HG03064 (cell line): ENCODE measurements around the gene TNNI2.
"Not testable (repeated sequence)": the region's sequence is repeated elsewhere in the genome, so short reads cannot be mapped to it uniquely, and the experiment has no call there.

Source experiments
- ATAC-seq: cut with Tn5 transposase; IDR thresholded peaks from one replicate; pipeline ENCODE4 v1.9.1; 2021; ENCODE audit warnings: low read depth; ENCODE audit not compliant: unreplicated experiment

TNNI2 gene

GRCh38 chr11:1838426-1839144 is at the start of gene TNNI2:
Gene TNNI2 (plus strand): TSS chr11:1838981. CDS start chr11:1839697, 716 bp downstream.
- no peak for ATAC-seq

- no peak for ATAC-seq
These were observed 46.9 kb upstream of the TNNI2 start for GRCh38 chr11:1791912-1792311.

DNA sequence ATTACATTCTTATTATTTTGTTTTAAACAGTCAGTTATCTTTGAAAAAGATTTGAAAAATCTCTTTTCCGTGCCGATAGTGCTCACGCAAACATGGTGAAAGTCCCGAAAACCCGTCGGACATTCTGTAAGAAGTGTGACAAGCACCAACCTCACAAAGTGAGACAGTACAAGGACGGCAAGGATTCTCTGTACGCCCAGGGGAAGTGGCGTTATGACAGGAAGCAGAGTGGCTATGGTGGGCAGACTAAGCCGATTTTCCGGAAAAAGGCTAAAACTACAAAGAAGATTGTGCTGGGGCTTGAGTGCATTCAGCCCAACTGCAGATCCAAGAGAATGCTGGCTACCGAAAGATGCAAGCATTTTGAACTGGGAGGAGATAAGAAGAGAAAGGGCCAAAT is 46.3 kb upstream of the TNNI2 start:
- ATAC-seq, result no peak

- no peak for ATAC-seq
These were observed 45.7 kb upstream of the TNNI2 start for GRCh38 chr11:1793081-1793480.

DNA sequence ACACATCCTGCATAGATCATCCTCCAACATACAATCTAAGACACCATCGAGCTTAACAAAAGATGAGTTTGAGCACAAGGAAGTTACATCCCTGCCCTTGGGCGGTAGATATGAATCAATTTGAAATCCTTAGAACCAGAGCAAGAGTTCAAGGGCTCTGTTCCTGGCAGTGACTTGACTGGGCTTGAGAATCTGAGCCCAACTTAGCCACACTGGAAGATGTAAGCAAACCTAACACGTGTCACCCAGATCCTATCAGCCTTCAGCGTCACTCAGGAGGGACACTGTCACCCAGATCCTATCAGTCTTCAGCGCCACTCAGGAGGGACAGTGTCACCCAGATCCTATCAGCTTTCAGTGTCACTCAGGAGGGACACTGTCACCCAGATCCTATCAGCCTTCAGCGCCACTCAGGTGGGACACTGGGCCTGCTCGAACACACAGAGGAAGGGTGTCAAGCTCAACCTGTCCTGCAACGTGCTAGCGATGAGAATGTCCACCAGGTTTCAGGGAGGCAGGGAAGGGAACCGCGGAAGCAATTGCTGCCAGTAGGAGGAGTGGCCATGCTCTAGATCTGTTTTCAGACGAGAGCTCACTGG is 42.3 kb upstream of the TNNI2 start:
- ATAC-seq, result no peak

DNA sequence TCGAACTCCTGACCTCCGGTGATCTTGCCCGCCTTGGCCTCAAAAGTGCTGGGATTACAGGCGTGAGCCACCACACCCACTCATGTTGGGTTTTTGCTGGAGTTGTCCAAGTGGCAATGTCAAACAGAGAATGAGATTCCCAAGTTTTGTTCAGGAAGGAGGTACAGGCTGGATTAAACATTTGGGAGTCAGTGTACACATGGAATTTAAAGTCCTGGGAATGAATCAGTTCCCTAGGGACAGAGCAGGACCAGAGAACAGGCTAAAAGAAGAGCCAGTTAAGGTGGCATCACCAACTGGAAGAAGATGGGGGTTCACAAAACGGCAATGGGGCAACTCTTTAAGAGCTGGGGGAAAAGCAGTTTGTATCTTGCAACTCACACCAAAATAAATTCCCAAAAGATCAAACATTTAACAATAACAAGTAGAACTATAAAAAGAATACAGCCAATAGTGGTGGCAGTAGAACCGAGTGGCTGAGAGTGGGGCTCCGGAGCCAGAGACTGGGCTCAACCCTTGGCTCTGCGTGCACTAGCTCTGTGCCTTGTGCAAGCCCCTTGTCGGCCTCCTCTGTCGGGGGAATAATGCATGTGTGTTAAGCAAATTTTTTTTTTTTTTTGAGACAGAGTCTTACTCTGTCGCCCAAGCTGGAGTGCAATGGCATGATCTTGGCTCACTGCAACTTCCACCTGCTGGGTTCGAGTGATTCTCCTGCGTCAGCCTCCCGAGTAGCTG is 41.2 kb upstream of the TNNI2 start:
- no peak for ATAC-seq

DNA sequence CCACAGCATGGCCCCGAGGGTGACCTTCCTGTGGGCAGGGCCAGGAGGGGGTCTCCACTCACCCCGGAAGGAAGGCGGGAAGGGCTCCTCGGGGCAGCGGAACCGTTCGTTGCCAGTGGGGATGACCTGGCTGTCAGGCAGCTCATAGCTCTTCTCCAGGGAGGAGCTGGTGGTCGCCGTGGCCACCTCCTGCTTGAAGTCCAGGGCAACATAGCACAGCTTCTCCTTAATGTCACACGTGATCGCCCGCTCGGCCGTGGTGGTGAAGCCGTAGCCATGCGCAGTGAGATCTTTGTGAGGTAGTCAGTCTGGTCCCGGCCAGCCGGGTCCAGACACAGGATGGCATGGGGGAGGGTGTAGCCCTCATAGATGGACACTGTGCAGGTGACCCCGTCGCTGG is 35.5 kb upstream of the TNNI2 start:
- no peak for ATAC-seq

DNA sequence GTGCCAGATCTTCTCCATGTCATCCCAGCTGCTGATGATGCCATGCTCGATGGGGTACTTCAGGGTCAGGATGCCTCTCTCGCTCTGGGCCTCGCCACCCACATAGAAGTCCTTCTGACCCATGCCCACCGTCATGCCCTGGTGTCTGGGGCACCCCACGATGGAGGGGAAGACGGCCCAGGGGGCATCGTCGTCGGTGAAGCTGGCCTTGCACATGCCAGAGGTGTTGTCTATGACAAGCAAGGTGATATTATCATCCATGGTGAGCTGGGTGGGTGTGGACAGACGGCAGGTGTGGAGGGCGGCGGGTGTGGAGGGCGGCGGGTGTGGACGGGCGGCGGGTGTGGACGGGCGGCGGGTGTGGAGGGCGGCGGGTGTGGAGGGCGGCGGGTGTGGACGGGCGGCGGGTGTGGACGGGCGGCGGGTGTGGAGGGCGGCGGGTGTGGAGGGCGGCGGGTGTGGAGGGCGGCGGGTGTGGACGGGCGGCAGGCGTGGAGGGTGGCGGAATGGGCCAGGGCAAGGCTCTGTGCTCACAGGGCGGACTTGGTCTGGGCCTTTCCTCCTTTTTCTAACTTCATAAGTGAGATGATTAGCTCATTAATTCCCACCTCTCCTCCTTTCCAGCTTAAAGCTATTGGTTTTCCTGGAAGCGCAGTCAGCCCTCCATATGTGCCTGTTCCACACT is 34.8 kb upstream of the TNNI2 start:
- ATAC-seq, result not testable (repeated sequence)

- no peak for ATAC-seq
These were observed 33.3 kb upstream of the TNNI2 start for GRCh38 chr11:1805525-1805924.

- no peak for ATAC-seq
These were observed 31.4 kb upstream of the TNNI2 start for GRCh38 chr11:1807264-1807995.

GRCh38 chr11:1810761-1811160 is 28.0 kb upstream of the TNNI2 start:
- ATAC-seq, result no peak

GRCh38 chr11:1812274-1812673 is 26.5 kb upstream of the TNNI2 start:
- ATAC-seq, result no peak

- no peak for ATAC-seq
These were observed 26.0 kb upstream of the TNNI2 start for GRCh38 chr11:1812801-1813200.

GRCh38 chr11:1813356-1813755 is 25.4 kb upstream of the TNNI2 start:
- ATAC-seq, result not testable (repeated sequence)

GRCh38 chr11:1814691-1815090 is 24.1 kb upstream of the TNNI2 start:
- no peak for ATAC-seq

DNA sequence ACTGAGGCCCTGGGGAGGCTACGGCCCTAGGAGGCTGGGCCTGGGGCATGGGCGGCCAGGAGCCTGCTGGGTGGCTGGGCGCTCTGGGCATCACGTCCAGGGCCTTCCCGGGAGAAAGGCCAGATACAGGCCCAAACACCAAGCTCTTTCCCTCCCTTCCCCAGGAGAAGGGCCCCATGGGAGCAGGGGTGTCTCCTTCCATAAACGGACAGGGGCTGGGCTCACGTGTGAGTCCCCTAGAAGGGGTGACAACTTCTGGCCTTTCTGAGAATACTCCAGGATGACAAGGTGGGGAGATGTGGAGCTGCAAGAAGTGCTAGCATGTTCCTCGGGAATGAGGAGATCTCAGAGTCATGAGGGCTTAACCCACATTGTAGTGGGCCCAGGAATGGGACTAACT is 23.5 kb upstream of the TNNI2 start:
- ATAC-seq, result no peak

GRCh38 chr11:1815751-1816150 is 23.0 kb upstream of the TNNI2 start:
- ATAC-seq, result no peak

DNA sequence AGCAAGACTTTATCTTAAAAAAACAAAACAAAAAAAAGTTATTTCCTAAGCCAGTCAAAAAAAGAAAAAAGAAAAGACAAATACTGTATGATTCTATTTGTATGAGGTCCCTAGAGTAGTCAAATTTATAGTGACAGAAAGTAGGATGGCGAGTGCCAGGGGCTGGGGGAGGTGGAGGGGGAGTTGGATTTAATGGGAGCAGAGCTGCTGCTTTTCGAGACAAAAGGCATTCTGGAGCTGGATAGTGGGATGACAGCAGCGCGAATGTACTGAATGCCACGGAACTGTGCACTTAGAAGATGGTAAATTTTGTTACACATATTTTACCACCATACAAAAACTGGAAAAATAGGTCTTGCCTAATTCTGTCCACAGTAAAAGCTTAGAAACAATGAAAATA is 21.8 kb upstream of the TNNI2 start:
- no peak for ATAC-seq

GRCh38 chr11:1817511-1817910 is 21.3 kb upstream of the TNNI2 start:
- no peak for ATAC-seq

GRCh38 chr11:1819074-1819473 is 19.7 kb upstream of the TNNI2 start:
- no peak for ATAC-seq
